ENCODE results near the gene SLC25A18.

- no peak for TF ChIP-seq POLR2AphosphoS5 (IDR thresholded peaks at IDR 0.05)
- no peak for TF ChIP-seq CTCF (IDR thresholded peaks at IDR 0.05)
- TF ChIP-seq POLR2A (IDR thresholded peaks at IDR 0.05) = no peak
Measured at GRCh38 chr22:17634696-17635095, 71.4 kb downstream of the SLC25A18 start.
